ENCODE data around the gene ARSI.

DNA sequence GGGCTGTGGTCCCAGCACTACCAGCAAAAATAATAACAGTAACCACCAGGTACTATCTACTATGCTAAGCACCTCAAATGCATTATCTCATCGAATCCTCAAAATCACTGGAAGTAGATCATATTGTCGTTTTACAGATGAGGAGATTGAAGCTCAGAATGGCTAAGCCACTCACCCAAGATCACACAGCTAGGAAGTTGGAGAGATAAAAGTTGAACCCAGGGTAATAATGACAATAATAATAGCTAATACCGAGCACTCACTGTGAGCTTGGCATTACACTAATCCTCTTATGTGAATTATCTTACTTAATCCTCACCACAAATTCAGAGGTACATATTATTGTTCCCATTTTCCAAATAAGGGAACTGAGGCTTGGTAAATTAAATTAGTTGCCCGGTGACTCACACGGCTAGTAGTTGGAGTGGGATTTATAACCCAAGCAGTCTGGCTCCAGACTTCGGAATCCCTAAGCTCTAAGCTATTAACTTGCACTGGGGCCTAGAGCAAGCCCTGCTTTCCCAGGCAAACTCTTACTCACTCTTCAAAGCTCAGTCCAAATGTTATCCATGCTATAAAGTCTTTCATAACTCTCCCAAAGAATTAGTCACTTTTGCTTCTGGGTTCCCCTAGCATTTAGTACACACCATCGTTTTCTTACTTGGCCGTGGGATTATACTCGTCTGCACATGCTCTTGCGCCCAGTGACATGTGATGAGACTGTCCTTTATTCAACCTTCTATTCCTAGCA is 3.8 kb downstream of the ARSI start:
- TF ChIP-seq, protein P1, sequence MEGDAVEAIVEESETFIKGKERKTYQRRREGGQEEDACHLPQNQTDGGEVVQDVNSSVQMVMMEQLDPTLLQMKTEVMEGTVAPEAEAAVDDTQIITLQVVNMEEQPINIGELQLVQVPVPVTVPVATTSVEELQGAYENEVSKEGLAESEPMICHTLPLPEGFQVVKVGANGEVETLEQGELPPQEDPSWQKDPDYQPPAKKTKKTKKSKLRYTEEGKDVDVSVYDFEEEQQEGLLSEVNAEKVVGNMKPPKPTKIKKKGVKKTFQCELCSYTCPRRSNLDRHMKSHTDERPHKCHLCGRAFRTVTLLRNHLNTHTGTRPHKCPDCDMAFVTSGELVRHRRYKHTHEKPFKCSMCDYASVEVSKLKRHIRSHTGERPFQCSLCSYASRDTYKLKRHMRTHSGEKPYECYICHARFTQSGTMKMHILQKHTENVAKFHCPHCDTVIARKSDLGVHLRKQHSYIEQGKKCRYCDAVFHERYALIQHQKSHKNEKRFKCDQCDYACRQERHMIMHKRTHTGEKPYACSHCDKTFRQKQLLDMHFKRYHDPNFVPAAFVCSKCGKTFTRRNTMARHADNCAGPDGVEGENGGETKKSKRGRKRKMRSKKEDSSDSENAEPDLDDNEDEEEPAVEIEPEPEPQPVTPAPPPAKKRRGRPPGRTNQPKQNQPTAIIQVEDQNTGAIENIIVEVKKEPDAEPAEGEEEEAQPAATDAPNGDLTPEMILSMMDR (IDR thresholded peaks at IDR 0.05) = no peak
- TF ChIP-seq EP300 (IDR thresholded peaks at IDR 0.05) = no peak
- no peak for TF ChIP-seq POLR2A (IDR thresholded peaks at IDR 0.05)
